ENCODE results near the gene ACBD3.

Gene ACBD3

GRCh38 chr1:226201029-226201593 is 14.6 kb upstream of the ACBD3 start:
- DNase-seq (ENCODE audit: low spot score), result no peak

- no peak for DNase-seq (ENCODE audit: low spot score)
These were observed 13.4 kb upstream of the ACBD3 start for GRCh38 chr1:226199971-226200370.

DNA sequence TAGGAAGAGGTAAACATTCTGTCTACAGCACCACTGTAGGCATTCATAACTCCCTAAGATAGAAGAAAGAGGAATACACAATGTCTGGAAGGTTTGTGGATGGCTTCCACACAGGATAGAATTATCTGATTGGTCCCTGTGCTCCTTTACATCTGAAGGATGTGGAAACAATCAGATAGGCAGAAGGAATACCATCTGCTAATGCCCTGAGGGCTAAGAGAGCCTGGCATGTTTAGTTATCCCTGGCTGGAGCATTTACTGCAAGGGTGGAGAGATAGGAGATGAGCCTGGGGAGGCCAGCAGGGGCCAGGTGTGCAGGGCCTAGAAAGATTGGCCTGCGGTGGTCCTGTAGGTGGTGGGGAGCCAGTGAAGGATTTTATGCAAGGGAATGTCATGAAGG is 8.6 kb upstream of the ACBD3 start:
- no peak for DNase-seq (ENCODE audit: low spot score)

DNA sequence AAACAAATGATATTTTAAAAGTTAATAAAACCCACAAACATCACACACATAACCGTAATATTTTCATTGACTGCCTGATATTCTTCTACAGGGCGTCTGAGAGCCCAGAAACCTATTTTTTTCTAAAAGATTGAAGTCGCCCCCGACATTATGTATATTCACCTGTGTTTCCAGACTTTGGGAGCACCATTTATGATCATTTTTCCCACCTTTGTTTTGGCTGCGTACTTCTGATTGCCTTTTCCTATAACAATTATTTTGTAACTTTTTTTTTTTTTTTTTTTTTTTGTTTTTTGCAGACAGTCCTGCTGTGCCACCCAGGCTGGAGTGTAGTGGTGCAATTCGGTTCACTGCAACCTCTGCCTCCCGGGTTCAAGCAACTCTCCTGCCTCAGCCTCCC is 839 bp upstream of the ACBD3 start:
- DNase-seq (ENCODE audit: low spot score), result no peak

GRCh38 chr1:226187019-226187322 is 430 bp upstream of the ACBD3 start:
- DNase-seq (ENCODE audit: low spot score), result no peak

- DNase-seq (ENCODE audit: low spot score), result no peak
These were observed 1.2 kb downstream of the ACBD3 start for GRCh38 chr1:226185141-226186036.

GRCh38 chr1:226181996-226182714 is 4.4 kb downstream of the ACBD3 start:
- no peak for DNase-seq (ENCODE audit: low spot score)

DNA sequence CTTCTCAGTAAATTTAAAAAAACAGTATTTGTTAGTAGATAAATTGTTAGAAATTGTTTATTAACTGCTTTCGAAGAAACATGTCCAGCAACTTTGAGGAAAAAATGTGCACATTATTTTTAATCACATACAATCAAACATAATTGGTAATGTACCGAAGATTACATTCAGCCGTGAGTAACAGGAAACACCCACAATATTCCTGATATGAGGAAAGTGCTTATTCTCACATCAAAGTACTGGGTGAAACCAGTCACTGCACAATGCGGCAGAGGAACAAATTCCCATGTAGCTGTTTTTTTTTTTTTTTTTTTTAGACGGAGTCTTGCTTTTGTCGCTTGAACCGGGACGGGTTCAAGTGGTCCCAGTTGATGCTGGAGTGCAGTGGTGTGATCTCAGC is 9.7 kb downstream of the ACBD3 start:
- DNase-seq (ENCODE audit: low spot score), result no peak

GRCh38 chr1:226172589-226172988 is 14.0 kb downstream of the ACBD3 start:
- DNase-seq (ENCODE audit: low spot score), result no peak

- DNase-seq (ENCODE audit: low spot score), result no peak
These were observed 20.2 kb downstream of the ACBD3 start for GRCh38 chr1:226166341-226166740.

DNA sequence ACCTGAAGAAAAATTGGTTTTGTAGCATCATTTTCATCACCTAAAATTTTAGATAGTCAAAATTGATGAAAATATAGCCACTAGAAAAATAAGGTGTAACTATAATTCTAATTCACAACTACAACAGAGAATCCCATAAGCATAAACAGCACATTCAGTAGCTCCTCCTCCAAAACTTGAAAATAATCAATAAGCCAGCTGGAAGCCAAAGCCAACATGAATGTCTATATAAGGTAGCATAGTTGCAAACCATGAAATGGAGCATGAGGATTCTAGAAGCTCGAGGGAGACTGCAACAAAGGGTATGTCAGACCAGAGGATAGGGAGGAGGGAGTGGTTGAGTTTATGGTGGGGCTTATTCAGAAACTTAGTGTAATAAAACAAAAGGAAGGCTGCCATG is 22.4 kb downstream of the ACBD3 start:
- DNase-seq (ENCODE audit: low spot score), result no peak

GRCh38 chr1:226162898-226163297 is 23.6 kb downstream of the ACBD3 start:
- DNase-seq (ENCODE audit: low spot score), result no peak

- DNase-seq (ENCODE audit: low spot score), result no peak
These were observed 27.6 kb downstream of the ACBD3 start for GRCh38 chr1:226158983-226159382.

DNA sequence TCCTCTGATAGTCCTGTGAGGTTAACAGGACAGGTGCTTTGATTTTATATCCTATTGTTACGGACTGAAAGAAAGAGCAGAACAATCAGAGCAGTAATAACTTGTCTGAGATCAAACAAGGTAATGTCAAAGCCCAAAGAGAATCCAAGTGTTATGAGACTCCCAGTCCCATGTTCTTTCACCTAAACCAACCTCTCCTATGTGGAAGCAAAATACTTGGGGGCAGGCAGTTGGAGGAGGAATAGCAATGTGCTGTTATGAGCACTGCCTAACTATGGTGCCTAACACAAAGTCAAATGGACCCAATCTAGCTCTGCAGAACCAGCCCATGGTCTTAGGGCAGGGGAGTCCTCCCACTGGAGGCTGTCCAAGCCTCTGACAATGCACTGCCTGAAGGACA is 28.1 kb downstream of the ACBD3 start:
- DNase-seq (ENCODE audit: low spot score), result no peak

- no peak for DNase-seq (ENCODE audit: low spot score)
These were observed 28.7 kb downstream of the ACBD3 start for GRCh38 chr1:226157761-226158316.

- no peak for DNase-seq (ENCODE audit: low spot score)
These were observed 31.9 kb downstream of the ACBD3 start for GRCh38 chr1:226154593-226154992.

DNA sequence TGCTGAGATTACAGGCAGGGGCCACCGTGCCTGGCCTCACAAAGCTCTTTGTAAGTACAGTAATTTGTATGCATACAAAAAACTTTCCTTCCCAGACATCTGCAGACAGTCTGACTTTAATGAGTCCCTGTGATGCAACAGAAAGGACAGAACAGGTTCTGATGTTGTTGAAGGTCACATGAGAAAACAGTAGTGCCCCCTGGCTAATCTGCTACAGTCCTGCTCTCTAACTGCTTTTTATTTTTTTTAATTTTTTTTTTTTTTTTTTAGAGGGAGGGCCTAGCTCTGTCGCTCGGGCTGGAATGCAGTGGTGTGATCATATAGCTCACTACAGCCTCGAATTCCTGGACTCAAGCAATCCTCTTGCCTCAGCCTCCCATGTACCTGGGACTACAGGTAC is 36.7 kb downstream of the ACBD3 start:
- DNase-seq (ENCODE audit: low spot score), result no peak

- DNase-seq (ENCODE audit: low spot score), result no peak
These were observed 38.4 kb downstream of the ACBD3 start for GRCh38 chr1:226148121-226148648.

DNA sequence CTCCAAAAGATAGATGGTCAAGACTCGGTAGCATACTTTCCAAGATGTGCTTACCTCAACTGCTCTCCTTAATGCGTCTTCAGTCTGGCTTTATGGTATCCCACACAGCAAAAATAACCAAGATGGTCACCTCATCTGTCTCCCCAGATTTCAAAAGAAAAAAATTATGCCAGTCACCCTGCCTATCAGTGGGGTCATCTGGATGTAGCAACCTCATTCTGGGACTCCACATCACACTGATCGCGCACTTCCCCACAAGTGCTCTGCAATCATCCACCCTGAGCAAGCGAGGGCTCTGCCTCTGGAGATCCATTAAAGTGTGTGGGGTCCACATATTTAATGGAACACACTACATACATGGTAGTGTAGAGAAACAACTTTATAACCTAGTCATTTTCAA is 42.5 kb downstream of the ACBD3 start:
- no peak for DNase-seq (ENCODE audit: low spot score)

- peak; percentile 52 for DNase-seq (ENCODE audit: low spot score)
These were observed 50.8 kb downstream of the ACBD3 start for GRCh38 chr1:226135709-226136108.

DNA sequence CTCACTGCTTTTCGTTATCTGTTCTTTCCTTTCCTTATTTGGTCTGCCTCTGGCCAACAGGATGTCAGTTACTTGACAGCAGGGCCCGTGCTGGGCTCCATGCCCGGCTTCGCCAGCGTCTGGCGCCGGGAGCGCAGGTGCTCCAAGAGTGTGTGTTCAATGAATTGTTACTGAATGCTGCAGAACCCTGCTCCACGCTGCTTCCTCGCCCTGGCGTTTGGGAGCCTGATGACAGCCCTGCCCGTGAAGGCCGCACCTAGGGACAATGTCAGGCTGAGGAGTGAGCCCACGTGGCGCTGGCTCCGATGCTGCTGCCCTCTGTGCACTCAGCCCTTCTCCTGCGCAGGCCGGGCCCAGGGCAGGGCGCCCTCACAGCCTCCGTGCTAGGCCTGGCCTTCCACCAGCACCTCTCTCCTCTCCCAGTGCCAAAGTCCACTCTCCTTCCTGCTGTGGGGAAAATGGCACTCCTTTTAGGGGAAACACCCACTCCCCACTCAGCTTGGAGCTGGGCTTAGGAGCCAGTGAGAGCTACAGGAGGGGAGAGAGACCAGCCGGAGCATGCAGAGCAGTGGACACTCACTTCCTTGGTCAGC is 51.4 kb downstream of the ACBD3 start:
- peak; percentile 43 for DNase-seq (ENCODE audit: low spot score)
